ENCODE measurements around the gene CACNB2. TPM values are rescaled to one million over a fixed set of nuclear protein-coding genes. Genes with fewer than 3 reads are reported as not detected.
A peak's percentile ranks its signal among the peaks of the same experiment; 100 is the strongest.

CACNB2 gene
- total and polyA plus RNA-seq, 2 experiments from 2014 or later = 101 to 172 TPM

GRCh38 chr10:18325889-18326531, 185.8 kb downstream of the CACNB2 start:
- no peaks in the 10 kb centered on the region for H3K27me3 ChIP-seq
- no peak overlapping the region for H3K4me3 ChIP-seq

GRCh38 chr10:18328941-18329340, 188.7 kb downstream of the CACNB2 start:
- no peaks in the 10 kb centered on the region for H3K9me3 ChIP-seq (ENCODE audit: low read depth)
- TF ChIP-seq, protein P1, sequence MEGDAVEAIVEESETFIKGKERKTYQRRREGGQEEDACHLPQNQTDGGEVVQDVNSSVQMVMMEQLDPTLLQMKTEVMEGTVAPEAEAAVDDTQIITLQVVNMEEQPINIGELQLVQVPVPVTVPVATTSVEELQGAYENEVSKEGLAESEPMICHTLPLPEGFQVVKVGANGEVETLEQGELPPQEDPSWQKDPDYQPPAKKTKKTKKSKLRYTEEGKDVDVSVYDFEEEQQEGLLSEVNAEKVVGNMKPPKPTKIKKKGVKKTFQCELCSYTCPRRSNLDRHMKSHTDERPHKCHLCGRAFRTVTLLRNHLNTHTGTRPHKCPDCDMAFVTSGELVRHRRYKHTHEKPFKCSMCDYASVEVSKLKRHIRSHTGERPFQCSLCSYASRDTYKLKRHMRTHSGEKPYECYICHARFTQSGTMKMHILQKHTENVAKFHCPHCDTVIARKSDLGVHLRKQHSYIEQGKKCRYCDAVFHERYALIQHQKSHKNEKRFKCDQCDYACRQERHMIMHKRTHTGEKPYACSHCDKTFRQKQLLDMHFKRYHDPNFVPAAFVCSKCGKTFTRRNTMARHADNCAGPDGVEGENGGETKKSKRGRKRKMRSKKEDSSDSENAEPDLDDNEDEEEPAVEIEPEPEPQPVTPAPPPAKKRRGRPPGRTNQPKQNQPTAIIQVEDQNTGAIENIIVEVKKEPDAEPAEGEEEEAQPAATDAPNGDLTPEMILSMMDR (IDR thresholded peaks at IDR 0.05; ENCODE audit: low read depth, low read length) = no peak
- peaks cover 29% of the 10 kb centered on the region for H3K4me1 ChIP-seq (ENCODE audit: low read depth)
- no peaks in the 10 kb centered on the region for H3K27me3 ChIP-seq
- H3K4me3 ChIP-seq = no peak overlapping the region
- no peak overlapping the region for H3K27ac ChIP-seq
- no peak for DNase-seq (ENCODE audit: low read depth in 1 of 2, low spot score in 1 of 2)
- no peaks in the 10 kb centered on the region for H3K36me3 ChIP-seq

More at GRCh38 chr10:18325889-18326531, 185.8 kb downstream of the CACNB2 start:
- TF ChIP-seq, protein P1 (IDR thresholded peaks at IDR 0.05; ENCODE audit: low read depth, low read length) = no peak
- H3K36me3 ChIP-seq = no peaks in the 10 kb centered on the region
- no peak for DNase-seq (ENCODE audit: low read depth in 1 of 2, low spot score in 1 of 2)
- H3K4me1 ChIP-seq (ENCODE audit: low read depth) = no peaks in the 10 kb centered on the region
- H3K27ac ChIP-seq = no peak overlapping the region
- H3K9me3 ChIP-seq (ENCODE audit: low read depth) = no peaks in the 10 kb centered on the region

GRCh38 chr10:18332048-18332447, 191.8 kb downstream of the CACNB2 start:
- peak in 1 of 2 donors; percentile 13 for DNase-seq (ENCODE audit: low read depth in 1 of 2, low spot score in 1 of 2)
- H3K27me3 ChIP-seq = no peaks in the 10 kb centered on the region
- H3K36me3 ChIP-seq = no peaks in the 10 kb centered on the region
- no peaks in the 10 kb centered on the region for H3K9me3 ChIP-seq (ENCODE audit: low read depth)
- TF ChIP-seq, protein P1 (IDR thresholded peaks at IDR 0.05; ENCODE audit: low read depth, low read length) = no peak
- H3K4me3 ChIP-seq = no peak overlapping the region
- H3K4me1 ChIP-seq (ENCODE audit: low read depth) = peaks cover 43% of the 10 kb centered on the region
- peak overlapping the region; percentile 96 for H3K27ac ChIP-seq

GRCh38 chr10:18332484-18332883, 192.3 kb downstream of the CACNB2 start:
- peak in 1 of 2 donors; percentile 24 for DNase-seq (ENCODE audit: low read depth in 1 of 2, low spot score in 1 of 2)
- H3K36me3 ChIP-seq = no peaks in the 10 kb centered on the region
- H3K9me3 ChIP-seq (ENCODE audit: low read depth) = no peaks in the 10 kb centered on the region
- peak overlapping the region; percentile 96 for H3K27ac ChIP-seq
- no peaks in the 10 kb centered on the region for H3K27me3 ChIP-seq
- TF ChIP-seq, protein P1 (IDR thresholded peaks at IDR 0.05; ENCODE audit: low read depth, low read length) = no peak
- H3K4me3 ChIP-seq = no peak overlapping the region
- peaks cover 43% of the 10 kb centered on the region for H3K4me1 ChIP-seq (ENCODE audit: low read depth)

- TF ChIP-seq, protein P1 (IDR thresholded peaks at IDR 0.05; ENCODE audit: low read depth, low read length) = no peak
Observed at GRCh38 chr10:18333621-18334020, 193.4 kb downstream of the CACNB2 start.

More at GRCh38 chr10:18333621-18334020, 193.4 kb downstream of the CACNB2 start:
- Histone ChIP-seq H3K4me1 (ENCODE audit: low read depth) (peaks cover 43% of the 10 kb centered on the region), H3K9me3 (ENCODE audit: low read depth) (no peaks in the 10 kb centered on the region), H3K27me3 (no peaks in the 10 kb centered on the region), H3K27ac (peak overlapping the region; percentile 96), H3K36me3 (no peaks in the 10 kb centered on the region), H3K4me3 (no peak overlapping the region)
- no peak for DNase-seq (ENCODE audit: low read depth in 1 of 2, low spot score in 1 of 2)

Measured in cardiac muscle cell (in vitro differentiated cells and primary cell).